ENCODE results near the gene KLHL4.

Gene KLHL4

DNA sequence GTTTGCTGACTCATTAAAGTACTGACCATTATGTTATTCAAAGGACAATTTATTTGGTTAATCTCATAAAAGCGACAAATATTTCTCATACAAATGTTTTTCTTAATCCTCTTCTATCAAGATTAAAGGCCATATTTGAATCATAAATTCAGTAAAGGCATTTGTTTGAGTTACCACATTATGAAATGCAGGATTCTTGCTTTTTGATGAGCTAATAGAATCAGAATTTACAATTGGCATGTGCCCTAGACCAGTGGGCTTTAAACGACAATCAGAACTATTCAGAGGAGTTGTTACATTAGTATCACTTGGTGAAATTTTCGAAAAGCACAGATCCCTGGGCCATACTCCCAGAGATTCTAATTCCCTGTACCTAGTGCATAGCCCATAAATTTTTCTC lies 55.3 kb downstream of the KLHL4 start:
- no peaks in the 10 kb centered on the region for H3K9me3 ChIP-seq
- DNase-seq: no peak
- no peaks in the 10 kb centered on the region for H3K27me3 ChIP-seq
- H3K36me3 ChIP-seq: no peaks in the 10 kb centered on the region
- no peak overlapping the region for H3K4me3 ChIP-seq (ENCODE audit: low read depth, low read length)
- TF ChIP-seq CTCF (IDR thresholded peaks at IDR 0.05; ENCODE audit: low read depth, low read length): no peak
- no peaks in the 10 kb centered on the region for H3K4me1 ChIP-seq

DNA sequence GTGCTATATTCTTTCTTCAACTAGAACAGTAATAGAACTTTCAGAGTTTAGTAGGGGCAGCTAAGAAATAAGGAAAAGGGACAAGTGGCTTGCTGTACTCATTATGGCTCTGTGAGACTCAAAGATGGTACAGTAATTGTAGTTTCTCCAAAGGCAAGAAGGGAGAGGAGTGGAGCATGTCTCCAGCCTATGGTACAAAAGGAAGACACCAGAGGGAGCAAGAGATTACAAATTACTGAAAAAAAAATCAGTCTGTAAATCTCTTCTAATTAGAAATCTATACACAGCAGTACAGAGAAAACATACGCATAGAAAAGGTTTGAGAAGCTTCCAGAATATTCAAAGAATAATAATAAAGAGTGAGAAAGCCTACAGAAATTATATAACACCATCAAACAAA lies 61.4 kb downstream of the KLHL4 start:
- Histone ChIP-seq H3K4me1 (no peaks in the 10 kb centered on the region), H3K9me3 (no peaks in the 10 kb centered on the region), H3K36me3 (no peaks in the 10 kb centered on the region), H3K27me3 (no peaks in the 10 kb centered on the region), H3K4me3 (ENCODE audit: low read depth, low read length) (no peak overlapping the region)
- no peak for TF ChIP-seq CTCF (IDR thresholded peaks at IDR 0.05; ENCODE audit: low read depth, low read length)
- no peak for DNase-seq

DNA sequence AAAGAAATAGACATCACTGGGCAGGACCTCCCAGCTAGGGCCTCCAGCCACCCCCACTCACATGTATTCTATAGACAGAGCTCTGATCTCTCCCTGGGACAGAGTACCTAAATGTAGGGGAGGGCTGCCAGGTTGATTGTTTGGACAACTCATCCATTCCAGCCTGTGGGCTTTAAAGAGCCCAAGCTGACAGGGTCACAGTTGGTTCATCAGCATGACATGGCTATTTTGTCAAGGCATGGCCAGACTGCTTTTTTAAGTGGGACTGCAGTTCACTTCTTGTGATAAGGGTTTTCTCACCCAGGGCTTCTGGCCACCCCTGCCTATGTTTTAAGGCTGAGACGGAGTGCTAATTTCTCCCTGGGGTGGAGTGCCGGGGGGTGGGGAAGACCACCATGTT lies 63.3 kb downstream of the KLHL4 start:
- no peak for DNase-seq
- Histone ChIP-seq H3K27me3 (no peaks in the 10 kb centered on the region), H3K4me1 (no peaks in the 10 kb centered on the region), H3K9me3 (no peaks in the 10 kb centered on the region), H3K4me3 (ENCODE audit: low read depth, low read length) (no peak overlapping the region), H3K36me3 (no peaks in the 10 kb centered on the region)
- no peak for TF ChIP-seq CTCF (IDR thresholded peaks at IDR 0.05; ENCODE audit: low read depth, low read length)

GRCh38 chrX:87582453-87582852 lies 64.9 kb downstream of the KLHL4 start:
- Histone ChIP-seq H3K27me3 (no peaks in the 10 kb centered on the region), H3K36me3 (no peaks in the 10 kb centered on the region), H3K4me3 (ENCODE audit: low read depth, low read length) (no peak overlapping the region), H3K4me1 (no peaks in the 10 kb centered on the region), H3K9me3 (no peaks in the 10 kb centered on the region)
- DNase-seq: no peak
- TF ChIP-seq CTCF (IDR thresholded peaks at IDR 0.05; ENCODE audit: low read depth, low read length): no peak

- Histone ChIP-seq H3K4me1 (no peaks in the 10 kb centered on the region), H3K9me3 (no peaks in the 10 kb centered on the region), H3K27me3 (no peaks in the 10 kb centered on the region), H3K36me3 (no peaks in the 10 kb centered on the region), H3K4me3 (ENCODE audit: low read depth, low read length) (no peak overlapping the region)
- peak; percentile 14; the same call in 1 of the 2 replicates for TF ChIP-seq CTCF (IDR thresholded peaks at IDR 0.05; ENCODE audit: low read depth, low read length)
- DNase-seq: peak; percentile 4
Observed at GRCh38 chrX:87583679-87584078, 66.1 kb downstream of the KLHL4 start.

- no peak for TF ChIP-seq CTCF (IDR thresholded peaks at IDR 0.05; ENCODE audit: low read depth, low read length)
- Histone ChIP-seq H3K36me3 (no peaks in the 10 kb centered on the region), H3K4me1 (no peaks in the 10 kb centered on the region), H3K4me3 (ENCODE audit: low read depth, low read length) (no peak overlapping the region), H3K27me3 (no peaks in the 10 kb centered on the region), H3K9me3 (no peaks in the 10 kb centered on the region)
- DNase-seq: no peak
Observed at GRCh38 chrX:87616371-87616770, 98.8 kb downstream of the KLHL4 start.
